Right renal pelvis (tissue), 4 donors: Measurements from ENCODE around the gene PLEKHA6. TPM values are rescaled to one million over a fixed set of nuclear protein-coding genes. Genes with fewer than 3 reads are reported as not detected.
A peak's percentile ranks its signal among the peaks of the same experiment; 100 is the strongest.

ENCODE experiments used
- DNase-seq, 4 donors: peaks; one replicate each; pipeline ENCODE4 v3.0.0-alpha.2; 2013; ENCODE audit warnings: low read depth in 4 of 4, low spot score in 3 of 4, missing footprints in 1 of 4
- polyA plus RNA-seq, 4 donors: library from polyadenylated mRNA; unstranded; fragments of 120-200 nt; gene quantifications; one replicate each; pipeline ENCODE4 v1.2.1, GENCODE V29; 2013; ENCODE audit not compliant: insufficient read length in 4 of 4

PLEKHA6 gene
- polyA plus RNA-seq, 4 donors = 46.3 to 58.5 (median 50.2) TPM

DNA sequence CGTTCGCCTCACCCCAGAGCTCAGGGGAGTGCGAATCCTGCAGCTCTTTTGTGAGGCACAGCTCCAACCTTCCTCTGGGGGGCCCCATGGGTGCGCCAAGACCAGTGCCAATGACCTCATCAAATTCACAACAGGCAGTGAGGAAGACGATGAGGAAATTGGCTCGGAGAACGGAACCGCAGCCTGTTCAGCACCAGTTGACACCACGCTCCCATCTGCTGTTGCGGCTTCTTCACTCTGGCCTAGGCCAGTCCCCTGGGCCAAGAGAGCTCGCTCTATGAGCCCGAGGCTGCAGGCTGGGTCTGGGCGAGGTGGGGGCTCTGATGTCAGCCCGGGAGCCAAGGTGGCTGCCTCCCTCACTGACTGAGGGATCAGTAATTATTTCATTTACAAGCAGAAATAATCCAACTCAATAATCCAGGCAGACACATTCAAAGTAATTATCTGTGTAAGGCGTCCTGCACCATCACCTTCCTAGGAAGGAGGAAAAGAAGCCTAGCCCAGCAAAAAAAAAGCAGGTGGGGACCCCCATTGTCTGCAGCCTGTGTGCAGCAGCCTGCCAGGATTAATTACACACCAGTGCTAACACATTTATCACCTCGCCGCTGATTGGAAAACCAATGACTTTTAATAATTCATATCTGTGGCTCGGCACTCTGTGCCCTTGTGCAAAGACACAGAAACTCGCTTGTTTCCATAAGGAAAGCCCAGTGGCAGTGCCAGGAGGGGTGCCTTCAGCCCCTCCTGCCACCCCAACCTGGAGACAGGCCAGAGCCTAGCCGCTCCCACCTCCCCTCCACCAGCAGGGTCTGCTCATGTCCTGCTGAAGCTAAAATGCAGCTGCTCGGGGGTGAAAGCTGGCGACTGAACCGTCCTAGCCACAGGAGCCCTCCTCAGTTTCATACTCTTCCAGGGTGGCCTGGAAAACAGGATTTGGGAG lies 1.9 kb downstream of the PLEKHA6 start:
- DNase-seq = no peak

DNA sequence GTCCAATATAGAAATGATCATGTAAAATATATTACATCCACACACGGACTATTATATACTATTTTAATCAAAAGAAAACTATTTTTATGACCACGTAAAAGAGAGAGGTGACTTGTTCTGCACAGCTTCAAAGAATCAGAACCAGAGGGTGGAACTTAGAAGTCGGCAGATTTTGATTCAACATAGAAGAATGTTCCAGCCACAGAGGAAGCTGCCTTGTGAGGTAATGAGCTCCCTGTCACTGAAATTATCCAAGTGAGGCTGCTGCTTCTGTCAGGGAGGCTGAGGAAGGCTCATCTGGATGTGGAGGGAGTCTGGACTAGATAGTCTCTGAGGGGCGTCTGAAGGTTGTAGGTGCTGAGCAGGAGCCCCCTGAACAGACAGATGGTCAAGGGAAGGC lies 2.7 kb downstream of the PLEKHA6 start:
- no peak for DNase-seq

DNA sequence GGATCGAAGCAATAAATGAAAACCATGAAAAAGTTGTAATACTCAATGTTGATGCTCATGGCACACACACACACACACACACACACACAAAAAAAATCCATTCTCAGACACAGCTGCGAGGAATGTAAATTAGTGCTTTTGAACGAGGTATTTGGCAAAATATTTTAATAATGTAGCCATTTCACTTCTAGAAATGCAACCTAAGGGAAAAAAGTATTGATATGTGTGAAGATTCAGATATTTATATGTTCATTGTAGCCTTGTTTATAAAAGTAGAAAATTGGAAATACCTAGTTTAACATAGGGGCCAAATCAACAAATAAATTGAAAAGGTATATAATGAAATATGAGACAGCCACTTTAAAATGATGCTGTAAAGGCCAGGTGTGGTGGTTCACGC lies 3.8 kb downstream of the PLEKHA6 start:
- no peak for DNase-seq

DNA sequence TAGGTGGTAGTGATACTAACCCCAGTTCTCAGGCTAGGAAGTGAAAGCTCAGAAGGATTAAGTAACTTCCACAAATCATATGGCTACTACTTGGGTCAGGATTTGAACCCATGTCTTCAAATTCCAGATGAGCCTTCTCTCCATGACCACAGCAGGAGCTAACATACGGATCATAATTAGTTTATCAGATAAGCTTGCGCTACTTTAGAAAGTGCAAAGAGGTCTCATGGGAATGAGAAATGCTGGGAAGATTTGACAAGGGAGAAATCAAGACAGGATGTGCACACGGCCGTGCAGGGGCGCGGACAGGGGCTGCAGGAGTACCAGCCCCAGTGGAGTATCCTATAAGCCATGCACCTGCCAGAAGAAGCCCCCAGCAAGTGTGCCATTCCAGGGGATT lies 5.2 kb downstream of the PLEKHA6 start:
- DNase-seq = no peak

DNA sequence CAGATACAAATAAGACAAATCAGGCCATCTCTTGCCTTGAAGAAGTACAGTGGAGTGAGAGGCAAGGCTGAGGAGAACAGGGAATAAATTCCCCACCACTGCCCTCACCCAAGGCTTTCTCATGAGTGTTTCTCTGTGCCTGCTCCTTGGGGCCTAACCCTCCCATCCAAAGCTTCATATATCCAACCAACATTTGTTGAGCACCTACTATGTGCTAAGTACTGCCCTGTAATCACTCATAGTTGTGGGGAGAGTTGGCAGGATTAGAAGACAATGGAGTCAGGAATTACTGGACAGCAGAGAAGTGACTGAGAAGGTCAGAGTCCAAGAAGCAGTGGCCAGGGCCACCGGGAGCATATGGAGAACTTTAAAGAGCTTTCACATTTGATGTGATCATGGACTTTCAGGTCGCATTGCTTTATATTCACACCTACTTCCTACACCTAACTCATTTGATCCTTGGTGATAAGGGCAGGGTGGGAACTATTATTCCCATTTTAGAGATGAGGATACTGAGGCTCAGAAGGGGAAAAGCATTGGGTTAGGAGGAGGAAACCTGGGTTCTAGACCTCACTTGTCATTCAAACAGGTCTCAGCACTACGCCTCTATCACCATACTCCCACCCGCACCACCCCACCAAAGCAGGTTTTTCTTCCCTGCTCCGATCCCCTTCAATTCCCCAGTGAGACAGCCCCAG lies 6.4 kb downstream of the PLEKHA6 start:
- DNase-seq = no peak

DNA sequence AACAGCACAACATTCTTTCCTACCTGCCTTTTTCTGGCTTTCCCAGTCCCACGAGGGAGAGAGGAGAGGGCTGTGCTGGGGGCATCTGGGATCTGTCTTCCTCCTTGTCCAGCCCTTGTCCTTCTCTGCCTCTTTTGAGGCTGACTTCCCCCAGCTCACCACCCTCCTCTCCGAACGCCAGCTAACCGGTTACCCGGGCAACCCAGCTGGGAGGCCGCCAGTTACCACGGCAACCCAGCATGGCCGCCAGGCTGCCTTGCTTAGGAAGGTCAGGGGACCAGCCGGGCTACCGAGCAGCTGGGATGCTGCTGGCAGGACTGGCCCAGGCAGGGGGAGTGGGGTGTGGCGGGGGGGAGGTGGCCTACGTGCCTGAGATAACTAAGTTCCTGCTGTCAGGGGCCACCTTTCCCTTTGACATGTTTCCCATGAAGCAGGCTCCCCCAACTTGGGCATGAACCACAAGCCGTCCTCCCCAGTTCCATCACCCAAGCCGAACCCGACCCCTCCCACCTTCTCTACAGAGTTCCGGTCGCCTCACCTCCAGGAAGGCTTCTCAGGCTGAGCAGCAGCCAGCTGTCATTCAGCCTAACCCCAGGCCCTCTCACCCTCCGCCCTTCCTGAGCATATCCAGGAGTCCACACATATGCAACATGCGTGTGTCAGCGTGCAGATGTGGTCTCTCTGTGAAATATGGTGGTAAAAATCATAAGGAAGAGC lies 8.7 kb downstream of the PLEKHA6 start:
- peak in 3 of 4 donors; percentile 72 to 77 (median 72) for DNase-seq

DNA sequence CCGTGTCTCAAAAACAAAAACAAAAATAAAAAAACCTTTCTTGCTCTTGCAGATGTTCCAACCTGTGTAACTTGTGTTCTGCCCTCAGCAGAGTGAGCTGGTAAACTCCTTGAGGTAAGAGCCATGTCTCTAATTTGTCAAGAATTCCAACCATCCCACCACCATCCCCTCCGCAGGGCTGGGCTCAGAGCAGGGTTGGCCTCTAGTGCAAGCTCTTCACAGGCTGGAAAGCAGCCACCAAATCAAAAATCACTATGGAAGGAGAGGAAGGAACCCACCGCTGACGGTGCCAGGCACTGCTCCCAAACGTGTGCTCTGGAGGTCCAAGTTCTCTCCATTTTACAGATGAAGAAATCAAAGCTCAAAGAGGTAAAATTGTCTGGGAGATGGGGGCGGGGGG lies 9.4 kb downstream of the PLEKHA6 start:
- DNase-seq = no peak

DNA sequence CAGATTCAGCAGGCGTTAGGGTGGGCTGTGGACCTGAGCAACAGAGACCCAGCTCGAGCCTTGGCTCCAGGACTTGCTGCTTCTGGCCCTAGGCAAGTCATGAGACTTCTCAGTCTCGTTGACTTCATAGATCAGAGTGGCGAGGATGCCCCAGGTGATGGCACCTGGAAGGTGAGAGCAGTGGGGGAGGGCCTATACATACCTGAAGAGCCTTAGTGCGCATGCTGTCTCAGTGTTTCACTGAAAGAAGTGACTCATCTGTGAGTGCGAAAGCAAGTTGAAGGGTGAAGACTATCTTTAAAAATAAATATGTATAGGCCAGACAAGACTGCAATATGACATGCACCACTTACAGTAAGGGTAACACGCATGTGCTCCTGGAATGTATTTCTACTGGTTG lies 10.1 kb downstream of the PLEKHA6 start:
- no peak for DNase-seq

DNA sequence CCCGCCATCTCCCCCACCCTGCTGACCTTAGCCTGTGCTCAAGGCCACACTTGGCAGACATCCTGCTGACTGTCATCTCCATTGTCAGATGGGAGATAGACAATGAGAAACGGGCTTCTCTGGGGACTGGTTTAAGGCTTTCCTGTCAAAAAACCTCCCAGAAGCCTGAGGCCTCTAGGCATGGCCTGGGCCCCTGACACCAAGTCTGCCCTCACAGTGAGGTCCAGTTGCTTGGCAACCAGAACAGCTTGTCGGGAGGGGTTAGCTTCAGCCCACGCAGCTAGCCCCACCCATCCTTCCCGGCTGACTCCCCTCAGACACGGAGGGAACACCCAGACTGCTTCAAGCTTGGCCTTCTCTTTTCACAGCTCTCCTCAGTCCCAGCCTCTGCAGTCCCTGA lies 11.0 kb downstream of the PLEKHA6 start:
- DNase-seq = peak in 3 of 4 donors; percentile 69 to 77 (median 70)

DNA sequence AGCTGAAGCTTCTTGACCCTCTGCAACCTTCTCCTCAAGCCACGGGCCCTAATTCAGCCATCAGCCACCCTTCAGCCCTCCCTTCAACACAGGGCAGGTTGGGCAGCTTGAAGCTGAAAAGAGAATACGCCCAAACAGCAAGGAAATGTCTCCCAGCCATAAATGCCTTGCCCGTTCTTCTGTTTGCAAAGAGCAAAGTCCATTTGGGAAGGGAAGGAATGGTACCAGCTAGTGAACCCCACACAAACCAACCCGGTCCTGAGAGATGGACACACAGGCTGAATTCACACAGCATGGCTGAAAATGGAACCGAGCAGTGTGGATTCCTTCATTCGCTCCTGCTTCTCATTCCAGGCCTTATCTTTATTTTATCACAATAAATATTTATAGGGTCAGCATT lies 11.5 kb downstream of the PLEKHA6 start:
- no peak for DNase-seq

DNA sequence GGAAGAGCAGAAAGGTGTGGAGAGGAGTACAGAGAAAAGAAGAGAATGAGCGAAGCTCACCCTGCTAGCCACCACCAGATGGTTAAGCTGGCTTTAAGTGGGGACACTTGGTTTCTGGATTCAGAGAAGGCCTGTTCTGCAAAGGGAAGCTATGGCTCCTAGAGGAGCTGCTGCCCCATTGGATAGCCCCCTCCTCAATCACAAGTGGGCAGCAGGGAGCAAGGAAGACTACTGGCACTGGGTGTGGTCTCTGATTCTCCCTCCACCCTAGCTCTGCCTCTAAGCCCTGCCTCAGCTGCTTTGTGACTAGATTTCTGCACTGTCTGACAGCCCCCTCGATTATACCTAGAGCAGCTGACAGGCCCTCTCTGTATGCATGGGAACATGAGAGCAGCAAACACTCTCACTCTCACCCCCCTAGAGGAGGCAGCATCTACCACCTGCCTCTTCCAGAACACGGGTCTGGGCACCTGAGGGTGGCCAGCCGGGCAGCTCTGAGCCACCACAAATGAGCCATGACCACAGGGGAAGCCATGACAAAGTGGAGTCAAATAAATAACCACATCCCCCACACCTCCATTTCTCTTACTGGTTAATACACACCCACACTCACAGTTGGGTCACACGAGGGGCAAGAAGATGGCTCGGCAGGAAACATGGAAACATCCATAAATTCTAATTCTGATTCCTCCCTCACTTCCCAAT lies 13.6 kb downstream of the PLEKHA6 start:
- DNase-seq = no peak

DNA sequence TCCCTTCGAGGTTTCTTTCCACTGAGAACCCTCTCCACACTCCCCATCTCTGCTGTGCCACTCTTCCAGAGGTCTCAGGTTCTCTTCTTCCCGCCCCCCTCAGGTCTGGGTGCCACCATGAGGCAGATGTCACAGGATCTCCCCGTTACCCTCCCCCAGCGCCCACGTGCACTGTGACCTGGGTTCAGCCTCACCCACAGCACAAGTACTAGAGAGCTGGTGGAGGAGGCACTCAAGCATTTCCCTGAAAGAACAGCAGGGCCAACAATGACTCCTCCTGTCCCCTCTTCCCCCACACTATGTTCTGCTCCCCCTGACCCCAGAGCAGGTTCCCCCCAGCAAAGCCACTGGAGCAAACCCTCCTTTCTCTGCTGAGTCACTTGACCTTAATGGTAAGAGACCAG lies 14.3 kb downstream of the PLEKHA6 start:
- DNase-seq = no peak

DNA sequence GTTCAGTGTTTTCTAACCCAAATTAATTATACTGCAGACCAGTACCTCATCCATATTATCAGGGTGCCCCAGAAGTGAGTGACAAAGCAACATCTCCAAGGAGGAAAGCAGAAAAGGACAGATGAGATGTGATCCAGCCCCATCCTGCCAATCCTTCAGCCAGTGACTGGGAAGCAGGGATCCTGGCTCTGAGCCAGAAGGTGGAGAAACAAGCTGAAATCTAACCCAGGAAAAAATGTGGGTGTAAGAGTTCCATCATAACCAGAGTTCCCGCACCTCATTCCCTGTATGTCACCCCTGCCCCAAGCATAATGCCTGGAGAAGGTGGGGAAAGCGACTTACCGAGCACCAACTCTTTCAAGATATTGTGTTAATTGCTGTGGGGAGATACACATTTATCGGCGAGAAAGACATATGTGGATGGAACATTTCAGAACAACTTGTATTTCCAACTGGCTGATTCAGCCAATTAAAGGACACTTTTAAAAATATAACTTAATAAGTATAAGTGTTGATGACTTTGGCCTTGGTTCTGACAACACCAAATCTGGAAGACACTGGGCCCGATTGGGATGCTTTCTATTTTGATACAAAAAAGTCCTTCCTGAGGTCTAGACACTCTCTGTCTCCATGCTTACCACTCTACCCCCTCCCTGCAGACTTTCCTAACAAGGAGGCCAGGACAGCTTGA lies 14.9 kb downstream of the PLEKHA6 start:
- DNase-seq = no peak

DNA sequence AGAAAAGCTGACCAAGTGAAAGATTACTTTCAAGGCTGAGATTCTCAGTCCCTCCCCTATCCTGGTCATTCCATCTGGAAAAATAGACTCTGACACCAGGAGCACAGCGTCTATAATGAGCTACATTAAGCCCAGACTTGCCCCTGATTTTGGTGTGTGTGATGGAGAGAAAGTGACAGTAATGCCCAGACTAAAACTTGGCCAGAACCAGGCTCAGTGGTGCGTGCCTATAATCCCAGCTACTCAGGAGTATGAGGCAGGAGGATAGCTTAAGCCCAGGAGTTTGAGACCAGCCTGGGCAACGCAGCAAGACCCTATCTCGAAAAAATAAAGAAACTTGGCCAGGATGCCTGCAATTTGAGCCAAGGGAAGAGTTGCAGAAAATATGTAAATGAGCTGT lies 15.9 kb downstream of the PLEKHA6 start:
- no peak for DNase-seq

DNA sequence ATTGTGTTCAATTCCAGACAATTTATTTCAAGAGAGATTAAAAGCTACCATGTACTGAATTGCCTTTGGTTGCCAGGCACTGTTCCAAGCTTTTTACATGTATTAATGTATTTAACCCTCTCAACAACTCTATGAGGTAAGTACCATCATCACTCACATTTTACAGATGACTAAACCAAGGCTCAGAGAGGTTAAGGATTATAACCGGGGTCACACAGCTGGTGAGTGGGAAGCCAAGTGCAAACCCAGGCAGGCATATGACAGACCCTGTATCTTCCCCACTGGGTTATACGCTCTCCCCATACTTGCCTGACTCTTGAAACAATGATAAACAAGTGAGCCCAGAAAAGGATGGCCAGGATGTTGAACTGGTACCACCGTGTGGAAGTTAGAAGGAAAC lies 16.5 kb downstream of the PLEKHA6 start:
- no peak for DNase-seq

DNA sequence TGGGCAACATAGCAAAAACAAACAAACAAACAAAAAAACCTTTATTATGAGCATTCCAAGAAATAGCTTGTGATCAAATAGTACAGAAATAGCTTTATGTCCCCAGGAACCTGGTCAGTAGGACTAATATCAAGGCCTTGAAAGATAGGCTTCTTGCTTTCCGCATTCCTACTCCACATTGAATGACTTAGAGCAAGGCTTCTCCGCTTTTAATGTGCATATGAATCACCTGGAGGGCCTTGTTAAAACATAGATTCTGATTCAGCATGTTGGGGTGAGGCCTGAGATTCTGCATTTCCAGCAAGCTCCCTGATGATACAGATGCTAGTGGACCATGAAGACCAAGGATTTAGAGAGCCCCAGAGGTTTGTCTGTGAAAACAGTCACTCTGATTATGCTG lies 17.4 kb downstream of the PLEKHA6 start:
- no peak for DNase-seq

DNA sequence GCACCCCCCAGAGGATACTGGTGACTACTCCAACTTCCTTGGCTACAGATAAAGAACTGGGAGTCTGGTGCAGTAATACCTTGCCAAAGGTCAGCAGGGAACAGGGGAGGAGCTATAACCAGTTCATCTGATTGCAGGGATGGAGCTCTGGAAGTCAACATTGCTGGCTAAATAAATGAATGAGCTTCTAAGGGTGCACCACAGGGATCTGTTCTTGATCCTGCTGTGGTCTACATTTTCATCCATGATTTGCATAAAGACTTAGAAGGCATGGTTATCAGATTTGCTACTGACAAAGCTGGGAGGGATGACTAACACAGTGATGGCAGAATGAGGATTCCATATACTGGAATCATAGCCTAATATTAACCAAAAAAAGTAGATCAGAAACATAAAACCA lies 18.3 kb downstream of the PLEKHA6 start:
- DNase-seq = no peak

DNA sequence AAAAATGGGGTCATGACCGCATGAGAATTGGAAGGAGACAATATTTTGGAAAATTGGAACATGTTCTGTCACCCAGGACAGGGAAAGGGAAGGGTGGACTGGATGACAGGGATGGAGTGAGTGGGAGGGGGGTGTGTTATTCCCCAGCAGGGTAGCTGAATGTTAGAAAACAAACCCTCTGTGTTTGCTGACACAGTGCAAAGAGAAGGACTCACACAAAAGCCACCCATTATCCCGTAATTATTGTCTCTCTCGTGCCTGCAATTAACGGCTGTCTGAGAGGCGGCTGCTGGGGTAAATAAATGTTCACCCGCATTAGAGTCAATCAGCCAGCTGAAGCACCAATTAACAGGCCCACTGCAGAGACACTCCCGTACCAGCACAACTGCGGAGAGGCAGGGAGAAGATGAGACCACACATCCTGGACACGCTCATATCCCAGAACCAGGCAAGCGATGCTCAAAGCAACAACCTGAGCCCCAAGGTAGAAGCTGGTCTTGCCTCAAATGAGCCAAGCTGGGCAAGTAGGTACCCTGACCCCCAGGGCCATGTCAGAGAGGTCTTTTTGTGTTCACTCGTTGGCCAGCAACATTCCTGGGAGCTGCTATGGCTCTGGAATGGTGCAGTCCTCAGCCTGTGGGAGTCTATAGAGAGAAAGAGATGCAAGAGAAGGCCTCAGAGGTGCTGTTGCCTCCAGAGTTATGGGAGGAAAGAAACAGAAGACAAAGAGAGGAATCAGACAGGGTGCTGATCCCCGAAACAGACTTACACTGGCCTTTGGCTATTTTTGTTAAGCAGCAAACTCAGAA lies 19.4 kb downstream of the PLEKHA6 start:
- DNase-seq = no peak

DNA sequence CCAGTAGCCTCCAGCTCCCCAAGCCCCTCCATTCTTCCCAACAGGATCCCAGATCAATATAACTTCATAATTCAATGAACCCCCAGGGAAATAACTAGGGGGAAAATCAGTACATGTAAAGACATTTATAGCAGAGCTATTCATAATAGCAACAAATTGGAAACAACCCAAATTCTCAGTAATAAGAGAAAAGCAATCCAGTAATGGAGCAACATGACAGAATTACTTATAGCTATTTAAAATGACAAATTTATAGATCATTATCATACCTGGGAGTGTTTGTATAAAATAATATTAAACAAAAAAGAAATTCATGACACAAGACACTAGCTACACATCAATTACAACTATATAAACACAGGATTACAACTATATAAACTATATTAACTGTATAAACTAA lies 20.2 kb downstream of the PLEKHA6 start:
- no peak for DNase-seq
